CD14-positive monocyte (primary cell): ENCODE results near the gene SPRR2E. TPM values are rescaled to one million over a fixed set of nuclear protein-coding genes. Genes with fewer than 3 reads are reported as not detected.
"Not testable (repeated sequence)": the region's sequence is repeated elsewhere in the genome, so short reads cannot be mapped to it uniquely, and the experiment has no call there.

Experiments used
- DNase-seq, 3 donors: peaks; one replicate each; pipeline ENCODE4 v3.0.0-alpha.2; 2011 to 2022
- H2AFZ ChIP-seq: 2 replicates; pipeline ENCODE4 v1.6.0; 2012; ENCODE audit warnings: mild to moderate bottlenecking, low read depth, low read length, inconsistent platforms; ENCODE audit not compliant: insufficient read depth, poor library complexity, severe bottlenecking
- H3K27ac ChIP-seq, 2 donors: 1 replicate in 1 of 2; 2 replicates in 1 of 2; pipeline ENCODE4 v1.5.1; 2012 to 2013; ENCODE audit warnings: low read length in 2 of 2, control low read depth in 1 of 2, inconsistent platforms in 1 of 2, low read depth in 1 of 2, mild to moderate bottlenecking in 1 of 2
- H3K27me3 ChIP-seq, 2 donors: one replicate each; pipeline versions ENCODE4 v1.6.0 to v1.6.1; 2011 to 2013; ENCODE audit warnings: low read length in 2 of 2; ENCODE audit not compliant: control insufficient read depth in 2 of 2, insufficient read depth in 2 of 2
- H3K36me3 ChIP-seq, 2 donors: replicated peaks in 1 of 2; 1 replicate in 1 of 2; 2 replicates in 1 of 2; pipeline versions ENCODE4 v1.5.1 to v1.6.1; 2012 to 2013; ENCODE audit warnings: low read length in 2 of 2, control low read depth in 1 of 2, inconsistent platforms in 1 of 2, mild to moderate bottlenecking in 1 of 2; ENCODE audit not compliant: insufficient read depth in 2 of 2, control insufficient read depth in 1 of 2
- H3K4me1 ChIP-seq, 2 donors: 1 replicate in 1 of 2; 2 replicates in 1 of 2; pipeline versions ENCODE4 v1.5.1 to v1.6.1; 2012 to 2013; ENCODE audit warnings: low read length in 2 of 2, control low read depth in 1 of 2, inconsistent platforms in 1 of 2, mild to moderate bottlenecking in 1 of 2, moderate library complexity in 1 of 2; ENCODE audit not compliant: insufficient read depth in 2 of 2, control insufficient read depth in 1 of 2
- H3K4me2 ChIP-seq: replicated peaks from 2 replicates; pipeline ENCODE3; 2012; ENCODE audit warnings: low read length, moderate library complexity, mild to moderate bottlenecking; ENCODE audit not compliant: poor library complexity, severe bottlenecking; ENCODE audit errors: extremely low read depth
- H3K4me3 ChIP-seq, 3 experiments: fragments of 200-600 bp in 1 of 3; sonication (generic) in 1 of 3; replicated peaks in 1 of 3; 1 replicate in 2 of 3; 2 replicates in 1 of 3; pipeline ENCODE4 v1.5.1; 2011 to 2013; ENCODE audit warnings: low read length in 3 of 3, mild to moderate bottlenecking in 3 of 3, control low read depth in 2 of 3, low read depth in 2 of 3, inconsistent platforms in 1 of 3, moderate library complexity in 1 of 3
- H3K79me2 ChIP-seq: 2 replicates; pipeline ENCODE4 v1.6.0; 2012; ENCODE audit warnings: mild to moderate bottlenecking, control low read depth, inconsistent platforms, low read length, moderate library complexity; ENCODE audit not compliant: insufficient read depth
- H3K9ac ChIP-seq: 2 replicates; pipeline ENCODE4 v1.6.0; 2017; ENCODE audit warnings: low read length, mild to moderate bottlenecking; ENCODE audit not compliant: insufficient read depth, poor library complexity, severe bottlenecking
- H3K9me3 ChIP-seq, 2 donors: replicated peaks in 1 of 2; 1 replicate in 1 of 2; 2 replicates in 1 of 2; pipeline versions ENCODE4 v1.5.1 to v1.6.1; 2012 to 2013; ENCODE audit warnings: low read length in 2 of 2, control low read depth in 1 of 2; ENCODE audit not compliant: control insufficient read depth in 1 of 2, insufficient read depth in 1 of 2
- H4K20me1 ChIP-seq: 2 replicates; pipeline ENCODE4 v1.6.0; 2012; ENCODE audit warnings: mild to moderate bottlenecking, low read length, control low read depth, moderate library complexity; ENCODE audit not compliant: insufficient read depth
- H3K27ac Mint-ChIP-seq, 7 donors: one replicate each; pipeline ENCODE4 v1.8.0; 2020; ENCODE audit warnings: mild to moderate bottlenecking in 7 of 7, mixed read lengths in 7 of 7, moderate library complexity in 6 of 7, inconsistent platforms in 2 of 7
- H3K27me3 Mint-ChIP-seq, 3 donors: one replicate each; pipeline ENCODE4 v1.8.0; 2021 to 2022; ENCODE audit warnings: low read depth in 3 of 3, mild to moderate bottlenecking in 3 of 3, mixed read lengths in 3 of 3, moderate library complexity in 3 of 3, inconsistent platforms in 1 of 3
- H3K36me3 Mint-ChIP-seq, 2 donors: one replicate each; pipeline ENCODE4 v1.8.0; 2020; ENCODE audit warnings: mixed read lengths in 2 of 2, inconsistent platforms in 1 of 2, mild to moderate bottlenecking in 1 of 2
- H3K4me1 Mint-ChIP-seq: one replicate; pipeline ENCODE4 v1.8.0; 2020; ENCODE audit warnings: mild to moderate bottlenecking, mixed read lengths
- H3K4me3 Mint-ChIP-seq, 2 donors: one replicate each; pipeline ENCODE4 v1.8.0; 2020; ENCODE audit warnings: mild to moderate bottlenecking in 2 of 2, mixed read lengths in 2 of 2, moderate library complexity in 1 of 2
- H3K9me3 Mint-ChIP-seq, 7 donors: one replicate each; pipeline ENCODE4 v1.8.0; 2020 to 2022; ENCODE audit warnings: mixed read lengths in 7 of 7, mild to moderate bottlenecking in 6 of 7, moderate library complexity in 6 of 7, inconsistent platforms in 2 of 7
- WGBS: methylation state at CpG from one replicate; pipeline ENCODE4 v1.1.5; 2013; ENCODE audit warnings: missing lambda C conversion rate; ENCODE audit not compliant: insufficient coverage; 5-methylcytosine and 5-hydroxymethylcytosine counted together
- intact Hi-C, 2 donors: fragments of 100-400 bp; cut with micrococcal nuclease; formaldehyde crosslinking; loops; one replicate each; pipeline versions ENCODE4 v1.15.0 to v1.15.1; 2023
- polyA plus RNA-seq, 3 donors: library from polyadenylated mRNA; depleted of rRNA in 1 of 3; unstranded in 2 of 3; stranded (reverse) in 1 of 3; fragments of 300-500 nt in 2 of 3; fragments of >200 nt in 1 of 3; fragmentation: Illumina TruSeq in 2 of 3; gene quantifications; 1 replicate in 2 of 3; 2 replicates in 1 of 3; pipeline ENCODE4 v1.2.3, GENCODE V29; 2012 to 2021
- TF ChIP-seq, protein P1 (sequence below): fragments of 200-600 bp; IDR thresholded peaks from one replicate; pipeline ENCODE4 v1.8.0; 2022; ENCODE audit warnings: antibody characterized with exemption, mild to moderate bottlenecking

Gene SPRR2E
- polyA plus RNA-seq, 3 donors: not detected

DNA sequence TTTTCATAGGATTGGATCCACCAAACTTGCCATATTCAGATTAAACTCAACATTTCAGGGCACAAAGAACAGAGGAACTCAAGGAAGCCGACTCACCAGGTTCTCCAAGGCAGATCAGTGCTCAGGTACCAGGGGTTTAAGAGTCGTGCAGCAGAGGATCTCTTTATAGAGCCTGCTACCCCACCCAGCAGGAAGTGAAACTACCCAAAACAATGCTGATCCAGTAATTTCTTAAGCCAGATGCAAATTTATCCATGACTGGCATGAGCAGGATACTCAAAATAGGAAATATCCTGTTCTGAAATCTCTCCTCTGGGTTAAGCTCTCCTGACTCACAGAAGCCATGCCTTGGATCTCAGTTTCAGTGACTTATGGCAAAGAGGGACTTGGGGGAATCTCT is 37.0 kb downstream of the SPRR2E start, which contains the start of gene SPRR2A:
TSS of gene SPRR2A (minus strand) at position 138 of the 400 bp plus-strand sequence. CDS start 777 bp downstream, outside the sequence.
- Histone ChIP-seq H3K36me3 (no peaks in the 10 kb centered on the region), H3K27me3 (peaks cover 0 to 2% of the 10 kb centered on the region in 2 donors), H3K4me3 (no peak within 1 kb of the TSS), H3K79me2 (no peaks in the 10 kb centered on the region), H3K4me1 (no peaks in the 10 kb centered on the region), H3K9me3 (no peaks in the 10 kb centered on the region), H3K4me2 (no peak within 1 kb of the TSS), H3K9ac (no peak within 1 kb of the TSS), H3K27ac (no peak within 1 kb of the TSS), H4K20me1 (no peaks in the 10 kb centered on the region), H2AFZ (no peak within 1 kb of the TSS)
- Mint-ChIP-seq H3K27me3 (peaks cover 3 to 24% (median 4%) of the 10 kb centered on the region in 3 donors), H3K27ac (no peak within 1 kb of the TSS), H3K4me3 (no peak within 1 kb of the TSS), H3K9me3 (peaks cover 0 to 2% (median 0%) of the 10 kb centered on the region in 7 donors), H3K36me3 (no peaks in the 10 kb centered on the region), H3K4me1 (no peaks in the 10 kb centered on the region)
- TF ChIP-seq, protein P1, sequence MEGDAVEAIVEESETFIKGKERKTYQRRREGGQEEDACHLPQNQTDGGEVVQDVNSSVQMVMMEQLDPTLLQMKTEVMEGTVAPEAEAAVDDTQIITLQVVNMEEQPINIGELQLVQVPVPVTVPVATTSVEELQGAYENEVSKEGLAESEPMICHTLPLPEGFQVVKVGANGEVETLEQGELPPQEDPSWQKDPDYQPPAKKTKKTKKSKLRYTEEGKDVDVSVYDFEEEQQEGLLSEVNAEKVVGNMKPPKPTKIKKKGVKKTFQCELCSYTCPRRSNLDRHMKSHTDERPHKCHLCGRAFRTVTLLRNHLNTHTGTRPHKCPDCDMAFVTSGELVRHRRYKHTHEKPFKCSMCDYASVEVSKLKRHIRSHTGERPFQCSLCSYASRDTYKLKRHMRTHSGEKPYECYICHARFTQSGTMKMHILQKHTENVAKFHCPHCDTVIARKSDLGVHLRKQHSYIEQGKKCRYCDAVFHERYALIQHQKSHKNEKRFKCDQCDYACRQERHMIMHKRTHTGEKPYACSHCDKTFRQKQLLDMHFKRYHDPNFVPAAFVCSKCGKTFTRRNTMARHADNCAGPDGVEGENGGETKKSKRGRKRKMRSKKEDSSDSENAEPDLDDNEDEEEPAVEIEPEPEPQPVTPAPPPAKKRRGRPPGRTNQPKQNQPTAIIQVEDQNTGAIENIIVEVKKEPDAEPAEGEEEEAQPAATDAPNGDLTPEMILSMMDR: no peak
- intact Hi-C loops: no loop called here
- DNase-seq: no peak
- WGBS: 70% methylated on average over 2 of the region's 2 CpGs

DNA sequence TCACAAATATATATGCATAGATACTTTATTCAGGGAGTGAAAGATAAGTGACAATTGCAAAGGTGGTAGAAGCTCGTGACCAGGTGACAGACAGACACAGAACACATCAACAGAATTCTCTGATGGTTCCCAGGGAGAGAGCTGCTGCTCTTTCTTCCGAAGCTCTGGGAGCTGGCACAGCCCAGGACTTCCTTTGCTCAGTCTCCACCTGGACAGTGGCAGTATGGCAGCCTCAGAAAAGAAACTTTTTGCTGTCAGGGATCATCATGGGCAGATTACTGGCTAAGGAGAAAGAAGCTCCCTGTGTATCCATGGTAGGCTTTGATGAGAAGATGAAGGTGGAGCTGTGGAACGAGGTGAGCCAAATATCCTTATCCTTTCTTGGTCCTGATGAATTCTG is 38.2 kb downstream of the SPRR2E start:
- H3K9me3 ChIP-seq, H2AFZ ChIP-seq, H3K27me3 ChIP-seq, H3K9me3 Mint-ChIP-seq, H3K36me3 ChIP-seq, H4K20me1 ChIP-seq, H3K27ac ChIP-seq, H3K9ac ChIP-seq, H3K27ac Mint-ChIP-seq, H3K4me2 ChIP-seq, intact Hi-C loops, H3K36me3 Mint-ChIP-seq, H3K4me1 ChIP-seq, H3K4me1 Mint-ChIP-seq, H3K4me3 Mint-ChIP-seq, H3K4me3 ChIP-seq, DNase-seq, H3K79me2 ChIP-seq: not testable (repeated sequence)
- WGBS: 86% methylated on average over 2 of the region's 3 CpGs
- peaks cover 3 to 29% (median 9%) of the 10 kb centered on the region in 3 donors for H3K27me3 Mint-ChIP-seq
